Activated T-helper 2 cell treated with anti-CD3 and anti-CD28 coated beads, Interferon-gamma antibody, Interleukin-2, Interleukin-4, amounts not matched to agents 10 μg/mL and 5 μg/mL and 100 μg/mL, durations not matched to agents 14 hours and 24 hours and 36 hours (primary cell): ENCODE measurements around the gene USP37. TPM values are rescaled to one million over a fixed set of nuclear protein-coding genes. Genes with fewer than 3 reads are reported as not detected.

Source experiments
- DNase-seq: peaks from one replicate; pipeline ENCODE4 v3.0.0; 2021; ENCODE audit warnings: low spot score
- H3K27ac Mint-ChIP-seq: one replicate; pipeline ENCODE4 v1.8.0; 2021; ENCODE audit warnings: mixed read lengths
- H3K27me3 Mint-ChIP-seq: one replicate; pipeline ENCODE4 v1.8.0; 2021; ENCODE audit warnings: low read depth, mixed read lengths
- H3K36me3 Mint-ChIP-seq: one replicate; pipeline ENCODE4 v1.8.0; 2021; ENCODE audit warnings: low read depth, mixed read lengths
- H3K4me1 Mint-ChIP-seq: one replicate; pipeline ENCODE4 v1.8.0; 2021; ENCODE audit warnings: low read depth, mixed read lengths
- H3K4me3 Mint-ChIP-seq: one replicate; pipeline ENCODE4 v1.8.0; 2021; ENCODE audit warnings: low read depth, mild to moderate bottlenecking, moderate library complexity, mixed read lengths
- H3K9me3 Mint-ChIP-seq: one replicate; pipeline ENCODE4 v1.8.0; 2021; ENCODE audit warnings: mixed read lengths
- intact Hi-C: fragments of 100-400 bp; cut with micrococcal nuclease; formaldehyde crosslinking; loops from one replicate; pipeline ENCODE4 v1.15.1; 2023
- total RNA-seq: library from RNA; stranded (reverse); gene quantifications from 2 replicates; pipeline ENCODE4 v1.2.3, GENCODE V29; 2022

USP37 gene
- total RNA-seq, 1 donor from 2014 or later: 43.7 TPM

DNA sequence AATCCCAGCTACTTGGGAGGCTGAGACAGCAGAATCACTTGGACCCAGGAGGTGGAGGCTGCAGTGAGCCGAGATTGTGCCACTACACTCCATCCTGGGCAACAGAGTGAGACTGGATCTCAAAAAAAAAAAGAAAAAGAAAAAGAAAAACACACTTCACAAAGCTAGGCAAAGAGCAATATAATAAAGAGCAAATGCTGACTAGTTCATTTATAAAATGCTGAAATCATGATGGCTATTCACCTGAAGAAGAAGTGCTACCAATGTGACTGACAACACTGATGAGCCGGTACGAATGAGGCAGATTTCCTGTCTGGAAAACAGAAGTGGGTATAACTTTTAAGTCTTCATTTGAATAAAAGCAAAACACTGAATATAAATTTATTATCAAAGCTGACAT, 111.3 kb downstream of the USP37 start:
- no peak overlapping the region for H3K27ac Mint-ChIP-seq
- intact Hi-C loops: no loop called here
- H3K27me3 Mint-ChIP-seq: no peaks in the 10 kb centered on the region
- H3K9me3 Mint-ChIP-seq: peaks cover 12% of the 10 kb centered on the region
- peaks cover 61% of the 10 kb centered on the region for H3K36me3 Mint-ChIP-seq
- H3K4me1 Mint-ChIP-seq: no peaks in the 10 kb centered on the region
- DNase-seq: no peak
- no peak overlapping the region for H3K4me3 Mint-ChIP-seq

- H3K4me1 Mint-ChIP-seq: peaks cover 8% of the 10 kb centered on the region
- H3K36me3 Mint-ChIP-seq: peaks cover 77% of the 10 kb centered on the region
- no peak overlapping the region for H3K4me3 Mint-ChIP-seq
- intact Hi-C loops: no loop called here
- peaks cover 12% of the 10 kb centered on the region for H3K9me3 Mint-ChIP-seq
- H3K27me3 Mint-ChIP-seq: no peaks in the 10 kb centered on the region
- no peak overlapping the region for H3K27ac Mint-ChIP-seq
- no peak for DNase-seq
Measured at GRCh38 chr2:218452079-218452478, 116.1 kb downstream of the USP37 start.

DNA sequence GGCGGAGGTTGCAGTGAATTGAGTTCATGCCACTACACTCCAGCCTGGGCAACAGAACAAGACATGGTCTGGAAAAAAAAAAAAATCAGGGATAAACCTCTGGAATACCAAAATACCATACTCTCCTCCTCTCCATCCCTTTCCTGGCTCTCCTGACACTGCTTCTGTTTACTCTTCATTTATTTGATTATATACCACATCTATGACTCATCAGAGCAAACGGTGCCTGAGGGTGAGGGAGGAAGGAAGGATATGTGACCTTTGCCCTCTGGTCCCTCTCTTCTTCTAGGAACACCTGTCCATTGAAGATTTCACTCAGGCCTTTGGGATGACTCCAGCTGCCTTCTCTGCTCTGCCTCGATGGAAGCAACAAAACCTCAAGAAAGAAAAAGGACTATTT, 119.2 kb downstream of the USP37 start:
- H3K27me3 Mint-ChIP-seq: no peaks in the 10 kb centered on the region
- H3K4me1 Mint-ChIP-seq: peaks cover 8% of the 10 kb centered on the region
- no peak overlapping the region for H3K4me3 Mint-ChIP-seq
- H3K36me3 Mint-ChIP-seq: peaks cover 57% of the 10 kb centered on the region
- H3K9me3 Mint-ChIP-seq: no peaks in the 10 kb centered on the region
- DNase-seq: no peak
- intact Hi-C loops: no loop called here
- H3K27ac Mint-ChIP-seq: no peak overlapping the region

DNA sequence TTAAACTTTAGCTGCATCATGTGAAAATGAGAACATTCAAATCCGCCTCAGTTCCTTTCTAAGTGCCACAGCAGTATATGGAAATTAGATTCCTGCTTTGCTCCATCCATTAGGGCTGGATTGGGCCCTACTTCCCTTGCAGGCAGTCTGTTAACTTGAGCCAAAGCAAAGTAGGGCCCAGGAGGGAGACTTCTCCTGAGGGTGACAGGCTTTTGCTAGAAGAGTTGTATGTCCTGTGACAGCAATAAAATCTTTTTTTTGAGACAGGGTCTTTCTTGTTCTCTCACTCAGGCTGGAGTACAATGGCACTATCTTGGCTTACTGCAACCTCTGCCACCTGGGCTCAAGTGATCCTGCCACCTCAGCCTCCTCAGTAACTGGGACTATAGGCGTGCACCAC, 121.1 kb downstream of the USP37 start:
- DNase-seq: no peak
- Mint-ChIP-seq H3K9me3 (no peaks in the 10 kb centered on the region), H3K27ac (no peak overlapping the region), H3K36me3 (peaks cover 43% of the 10 kb centered on the region), H3K27me3 (no peaks in the 10 kb centered on the region), H3K4me1 (peaks cover 8% of the 10 kb centered on the region), H3K4me3 (no peak overlapping the region)
- intact Hi-C loops: no loop called here

DNA sequence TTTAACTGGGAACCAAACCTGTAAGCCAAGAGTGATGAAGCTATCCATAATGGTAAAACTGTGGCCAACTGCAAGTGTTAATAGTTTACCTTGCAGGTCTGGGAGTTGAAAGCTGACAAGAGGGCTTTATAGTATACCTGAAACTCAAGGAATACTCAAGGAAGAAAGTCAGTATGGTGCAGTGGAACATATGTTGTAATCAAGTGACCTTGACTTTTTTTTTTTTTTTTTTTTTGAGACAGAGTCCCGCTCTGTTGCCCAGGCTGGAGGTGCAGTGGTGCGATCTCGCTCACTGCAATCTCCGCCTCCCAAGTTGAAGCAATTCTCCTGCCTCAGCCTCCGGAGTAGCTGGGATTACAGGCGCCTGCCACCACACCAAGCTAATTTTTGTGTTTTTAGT, 121.6 kb downstream of the USP37 start:
- Mint-ChIP-seq H3K27ac (no peak overlapping the region), H3K4me1 (peaks cover 8% of the 10 kb centered on the region), H3K9me3 (no peaks in the 10 kb centered on the region), H3K27me3 (no peaks in the 10 kb centered on the region), H3K4me3 (no peak overlapping the region), H3K36me3 (peaks cover 39% of the 10 kb centered on the region)
- intact Hi-C loops: no loop called here
- DNase-seq: no peak

DNA sequence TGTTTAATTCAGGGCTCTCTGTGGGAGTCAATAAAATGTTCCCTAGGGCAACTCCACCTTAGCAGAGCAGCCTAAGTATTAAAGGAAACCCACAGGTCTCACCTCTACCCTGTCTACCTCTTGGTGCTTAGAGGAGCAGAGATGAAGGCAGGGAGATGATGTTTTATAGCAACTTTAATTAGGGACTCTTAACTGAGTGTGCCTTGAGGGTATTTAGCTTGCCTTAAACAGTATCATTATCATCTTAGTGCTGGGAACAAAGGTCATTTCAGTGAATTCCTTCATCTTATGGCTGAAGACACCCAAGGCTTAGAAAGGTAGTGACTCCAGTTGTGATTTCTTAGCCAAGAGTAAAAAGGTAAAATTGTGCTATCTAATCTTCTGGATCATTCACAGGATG, 122.5 kb downstream of the USP37 start:
- Mint-ChIP-seq H3K9me3 (no peaks in the 10 kb centered on the region), H3K4me3 (no peak overlapping the region), H3K4me1 (peaks cover 8% of the 10 kb centered on the region), H3K27ac (no peak overlapping the region), H3K36me3 (peaks cover 34% of the 10 kb centered on the region), H3K27me3 (no peaks in the 10 kb centered on the region)
- DNase-seq: no peak
- intact Hi-C loops: no loop called here

DNA sequence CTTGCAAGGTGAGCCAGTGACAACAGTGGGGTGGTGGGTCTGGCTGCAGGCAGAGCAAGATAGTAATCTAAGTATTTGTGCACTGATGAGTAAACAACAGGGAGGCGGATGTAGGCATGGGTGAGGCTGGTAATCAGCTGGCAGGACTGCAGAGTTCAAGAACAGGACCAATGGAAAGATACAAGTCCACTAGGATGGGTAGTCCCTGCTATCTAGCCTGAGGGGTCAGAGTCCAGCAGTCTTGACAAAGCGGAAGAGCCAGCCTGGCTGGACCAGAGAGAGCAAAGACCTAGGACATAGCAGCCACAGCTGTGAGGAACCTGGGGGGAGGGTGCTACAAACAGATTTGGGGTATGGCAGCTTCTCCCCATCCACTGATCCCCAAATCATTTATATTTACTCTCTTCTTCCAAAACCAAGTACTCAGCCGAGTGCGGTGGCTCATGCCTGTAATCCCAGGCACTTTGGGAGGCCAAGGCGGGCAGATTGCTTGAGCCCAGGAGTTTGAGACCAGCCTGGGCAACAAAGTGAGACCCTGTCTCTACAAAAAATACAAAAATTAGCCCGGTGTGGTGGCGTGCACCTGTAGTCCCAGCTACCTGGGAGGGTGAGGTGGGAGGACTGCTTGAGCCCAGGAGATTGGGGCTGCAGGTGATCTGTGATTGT, 123.3 kb downstream of the USP37 start:
- Mint-ChIP-seq H3K4me3 (no peak overlapping the region), H3K9me3 (no peaks in the 10 kb centered on the region), H3K27me3 (no peaks in the 10 kb centered on the region), H3K4me1 (peaks cover 8% of the 10 kb centered on the region), H3K27ac (no peak overlapping the region), H3K36me3 (peaks cover 26% of the 10 kb centered on the region)
- no peak for DNase-seq
- intact Hi-C loops: no loop called here

GRCh38 chr2:218438596-218438995, 129.6 kb downstream of the USP37 start:
- Mint-ChIP-seq H3K36me3 (no peaks in the 10 kb centered on the region), H3K27ac (no peak overlapping the region), H3K9me3 (no peaks in the 10 kb centered on the region), H3K4me3 (no peak overlapping the region), H3K4me1 (no peaks in the 10 kb centered on the region), H3K27me3 (no peaks in the 10 kb centered on the region)
- intact Hi-C loops: no loop called here
- DNase-seq: no peak

DNA sequence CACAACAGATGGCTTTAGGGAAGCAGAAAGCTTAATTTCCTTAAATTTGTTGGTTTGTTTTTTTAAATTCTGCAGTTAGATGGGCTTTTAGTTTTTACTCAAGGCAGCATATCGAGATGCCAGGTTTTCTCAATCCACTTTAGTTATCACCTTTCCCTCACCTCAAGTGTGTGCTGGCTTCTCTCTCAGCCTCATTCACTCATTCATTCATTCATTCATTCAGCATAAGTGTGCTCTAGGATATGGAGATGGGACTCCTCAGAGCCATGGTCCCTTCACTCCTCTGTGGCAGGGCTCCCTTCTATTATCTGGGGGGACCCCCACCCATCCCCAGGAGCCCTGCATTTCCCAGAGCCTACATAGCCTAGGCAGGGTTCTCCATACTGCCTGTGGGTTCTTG, 130.2 kb downstream of the USP37 start:
- intact Hi-C loops: no loop called here
- DNase-seq: no peak

DNA sequence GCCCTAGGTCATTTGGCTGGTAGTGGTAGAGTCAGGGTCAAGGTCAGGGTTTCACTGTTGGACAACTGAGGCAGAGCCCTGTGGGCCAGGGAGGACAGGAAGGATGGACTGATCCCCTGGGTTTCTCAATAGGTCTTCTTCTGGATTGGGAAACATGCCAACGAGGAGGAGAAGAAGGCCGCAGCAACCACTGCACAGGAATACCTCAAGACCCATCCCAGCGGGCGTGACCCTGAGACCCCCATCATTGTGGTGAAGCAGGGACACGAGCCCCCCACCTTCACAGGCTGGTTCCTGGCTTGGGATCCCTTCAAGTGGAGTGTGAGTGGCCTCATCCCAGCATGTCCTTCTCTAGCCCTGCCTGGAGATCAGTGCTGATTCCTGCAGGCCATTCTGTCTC, 131.2 kb downstream of the USP37 start:
- H3K9me3 Mint-ChIP-seq: no peaks in the 10 kb centered on the region
- no peaks in the 10 kb centered on the region for H3K4me1 Mint-ChIP-seq
- no peaks in the 10 kb centered on the region for H3K36me3 Mint-ChIP-seq
- no peaks in the 10 kb centered on the region for H3K27me3 Mint-ChIP-seq
- H3K4me3 Mint-ChIP-seq: no peak overlapping the region
- DNase-seq: no peak
- intact Hi-C loops: no loop called here
- H3K27ac Mint-ChIP-seq: no peak overlapping the region

More for the DNA sequence above, 130.2 kb downstream of the USP37 start:
- no peaks in the 10 kb centered on the region for H3K36me3 Mint-ChIP-seq
- no peak overlapping the region for H3K27ac Mint-ChIP-seq
- no peak overlapping the region for H3K4me3 Mint-ChIP-seq
- no peaks in the 10 kb centered on the region for H3K4me1 Mint-ChIP-seq
- no peaks in the 10 kb centered on the region for H3K9me3 Mint-ChIP-seq
- H3K27me3 Mint-ChIP-seq: no peaks in the 10 kb centered on the region

DNA sequence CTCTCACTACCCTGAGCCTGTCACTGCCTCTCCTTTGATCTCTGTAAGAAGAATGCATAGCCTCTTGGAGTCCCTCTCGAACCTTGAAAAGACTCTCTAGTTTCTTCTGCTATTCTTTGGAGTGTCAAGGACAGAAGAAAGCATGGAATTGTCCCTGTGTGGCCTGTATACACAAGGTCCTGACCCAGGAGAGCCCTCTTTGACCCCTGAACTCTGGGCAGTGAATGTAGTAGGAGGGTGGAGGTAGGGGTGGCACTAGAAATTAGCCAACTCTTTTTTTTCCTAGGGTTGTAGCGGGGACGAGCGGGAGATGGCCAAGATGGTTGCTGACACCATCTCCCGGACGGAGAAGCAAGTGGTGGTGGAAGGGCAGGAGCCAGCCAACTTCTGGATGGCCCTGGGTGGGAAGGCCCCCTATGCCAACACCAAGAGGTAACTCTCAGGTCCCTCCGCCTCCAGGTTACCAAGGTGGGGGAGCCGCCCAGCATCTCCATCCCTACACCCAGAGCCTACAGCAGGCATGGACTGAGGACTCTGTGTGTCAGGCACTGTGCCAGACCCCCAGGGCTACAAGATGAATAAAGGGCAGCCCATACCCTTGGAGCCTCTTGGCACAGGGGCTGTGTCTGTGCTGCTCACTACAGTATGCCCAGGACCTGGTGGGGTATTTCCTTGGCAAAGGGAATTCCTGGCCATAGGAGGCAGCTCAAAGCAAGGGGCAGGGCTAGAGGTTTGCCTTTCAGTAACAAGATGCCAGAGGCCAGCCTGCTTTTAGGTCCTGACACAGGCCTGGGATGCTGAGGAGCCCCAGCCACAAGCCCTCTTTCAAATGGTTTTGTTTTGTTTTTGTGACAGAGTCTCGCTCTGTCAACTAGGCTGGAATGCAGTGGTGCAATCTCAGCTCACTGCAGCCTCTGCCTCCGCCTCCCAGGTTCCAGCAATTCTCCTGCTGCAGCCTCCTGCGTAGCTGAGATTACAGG, 132.9 kb downstream of the USP37 start:
- no peaks in the 10 kb centered on the region for H3K9me3 Mint-ChIP-seq
- H3K36me3 Mint-ChIP-seq: no peaks in the 10 kb centered on the region
- no peaks in the 10 kb centered on the region for H3K27me3 Mint-ChIP-seq
- no peaks in the 10 kb centered on the region for H3K4me1 Mint-ChIP-seq
- no peak overlapping the region for H3K4me3 Mint-ChIP-seq
- H3K27ac Mint-ChIP-seq: no peak overlapping the region
- no peak for DNase-seq
- intact Hi-C loops: no loop called here

DNA sequence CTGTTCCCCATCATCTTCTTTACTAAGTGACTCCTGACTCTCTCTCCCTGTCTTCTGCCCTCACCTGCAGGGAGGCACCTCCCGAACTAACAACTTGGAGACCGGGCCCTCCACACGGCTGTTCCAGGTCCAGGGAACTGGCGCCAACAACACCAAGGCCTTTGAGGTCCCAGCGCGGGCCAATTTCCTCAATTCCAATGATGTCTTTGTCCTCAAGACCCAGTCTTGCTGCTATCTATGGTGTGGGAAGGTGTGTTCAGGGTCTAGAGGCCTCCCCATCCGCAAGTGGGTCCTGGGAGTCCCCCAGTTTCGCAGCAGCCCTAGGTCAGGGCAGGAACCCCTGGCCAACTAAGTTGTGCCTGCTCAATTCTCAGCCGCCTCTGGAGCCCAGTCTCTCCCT, 133.7 kb downstream of the USP37 start:
- DNase-seq: no peak
- Mint-ChIP-seq H3K4me3 (no peak overlapping the region), H3K4me1 (no peaks in the 10 kb centered on the region), H3K27ac (no peak overlapping the region), H3K36me3 (no peaks in the 10 kb centered on the region), H3K9me3 (no peaks in the 10 kb centered on the region), H3K27me3 (no peaks in the 10 kb centered on the region)
- intact Hi-C loops: no loop called here

GRCh38 chr2:218432676-218433365, 135.3 kb downstream of the USP37 start:
- Mint-ChIP-seq H3K36me3 (no peaks in the 10 kb centered on the region), H3K27ac (no peak overlapping the region), H3K4me3 (no peak overlapping the region), H3K4me1 (no peaks in the 10 kb centered on the region), H3K9me3 (no peaks in the 10 kb centered on the region), H3K27me3 (no peaks in the 10 kb centered on the region)
- intact Hi-C loops: no loop called here
- DNase-seq: no peak
